ENCODE data around the gene PTPRO. TPM values are rescaled to one million over a fixed set of nuclear protein-coding genes. Genes with fewer than 3 reads are reported as not detected.

The PTPRO gene
- total and polyA plus RNA-seq, 10 of the 15 experiments (the other 5 are each of a cell fraction or from before 2014, with no cell fraction given), result 1.2 to 5.3 (median 3.5) TPM

DNA sequence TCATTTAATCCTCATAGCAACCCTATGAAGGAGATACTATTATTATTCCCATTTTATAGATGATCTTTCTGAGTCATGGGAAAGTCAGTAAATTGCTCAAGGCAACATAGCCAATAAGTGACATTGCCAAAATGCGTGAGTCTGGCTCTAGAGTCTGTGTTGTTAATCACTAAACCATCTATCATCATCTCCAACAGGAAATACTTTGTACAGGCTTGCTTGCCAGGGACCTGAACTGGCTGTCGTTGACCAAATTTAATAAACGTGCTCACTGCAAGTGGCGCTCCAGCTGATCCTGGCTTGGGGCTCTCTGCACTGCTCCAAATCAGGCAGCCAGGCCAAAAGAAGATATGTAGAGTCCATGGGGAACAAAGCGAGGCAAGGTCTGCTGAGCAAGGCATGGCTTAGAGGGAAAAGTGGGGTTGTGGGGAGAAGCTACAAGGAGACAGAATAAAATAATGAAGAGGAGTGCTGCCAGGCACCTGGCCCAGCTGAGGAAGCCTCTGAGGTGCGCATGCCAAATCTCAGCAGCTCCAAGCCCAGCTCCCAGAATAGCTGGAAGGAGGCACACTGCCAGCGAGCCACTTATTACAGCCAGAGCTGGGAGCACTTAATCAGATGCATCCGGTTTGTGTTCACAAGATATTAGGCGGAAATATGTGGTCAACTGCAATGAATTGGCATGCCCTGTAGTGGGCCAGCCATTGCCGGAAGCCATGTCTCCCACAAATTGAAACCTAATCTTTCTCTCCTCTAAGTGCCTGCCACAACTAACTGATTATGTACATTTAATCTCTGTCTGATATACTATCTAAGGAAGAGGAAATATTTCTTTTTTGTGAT lies 43.3 kb upstream of the PTPRO start:
- no peaks in the 10 kb centered on the region for H3K4me1 ChIP-seq (ENCODE audit: control insufficient read depth, insufficient read depth, low read length)
- WGBS (ENCODE audit: insufficient coverage, insufficient replicate concordance, low lambda C conversion rate, missing lambda C conversion rate), result 28% methylated on average over 10 of the region's 10 CpGs
- H3K4me2 ChIP-seq (ENCODE audit: control insufficient read depth, insufficient read depth), result no peak overlapping the region
- H3K79me2 ChIP-seq (ENCODE audit: control insufficient read depth, insufficient read depth, low read length), result no peaks in the 10 kb centered on the region
- CTCF ChIA-PET, result interaction anchor here (0.7 to 9.6 kb wide), 8 partner anchors 8 to 306 kb away, joined by 3 to 81 read pairs (median 15); no protein-coding TSS in a partner anchor
- RAD21 ChIA-PET (ENCODE audit: unreplicated experiment), result interaction anchor here (1.3 to 5.7 kb wide), 2 partner anchors 244 to 305 kb away, joined by 5 to 31 read pairs; no protein-coding TSS in a partner anchor
- in situ Hi-C loops (cut with MboI) (loop anchor here (10.0 kb wide), 1 partner anchor 576 kb away; no protein-coding TSS in a partner anchor), intact Hi-C loops (cut with micrococcal nuclease; ENCODE audit: unreplicated experiment) (loop anchor here (5.0 kb wide), 1 partner anchor 578 kb away; no protein-coding TSS in a partner anchor)
- no peak for FAIRE-seq
- POLR2A ChIA-PET, result no interaction called here
- no peaks in the 10 kb centered on the region for H3K36me3 ChIP-seq (ENCODE audit: control insufficient read depth in 2 of 2, insufficient read depth in 2 of 2, low read length in 1 of 2)
- H3K27me3 ChIP-seq (replicated peaks in 1 of 2; ENCODE audit: control insufficient read depth in 2 of 2, insufficient read depth in 2 of 2, low read length in 1 of 2), result no peaks in the 10 kb centered on the region
- no peaks in the 10 kb centered on the region for H4K20me1 ChIP-seq (ENCODE audit: control insufficient read depth, insufficient read depth)
- H2AFZ ChIP-seq (ENCODE audit: control insufficient read depth, low read depth, low read length), result no peak overlapping the region
- H3K4me3 ChIP-seq, result no peak overlapping the region
- TF ChIP-seq POLR2AphosphoS2 (IDR thresholded peaks at IDR 0.05; ENCODE audit: low read depth, low read length), result no peak
- no peak overlapping the region for H3K9ac ChIP-seq (ENCODE audit: control insufficient read depth, insufficient read depth, low read length)
- no peak for DNase-seq (ENCODE audit: low read depth, low spot score)
- BruUV-seq (replicated peaks), result no TSS peak
- SMC1A ChIA-PET (ENCODE audit: uncharacterized antibody, unreplicated experiment), result interaction anchor here (0.7 to 5.5 kb wide), 4 partner anchors 54 to 580 kb away, joined by 3 to 37 read pairs (median 16); no protein-coding TSS in a partner anchor
- H3K27ac ChIP-seq (ENCODE audit: control insufficient read depth, insufficient read depth), result no peak overlapping the region
- ATAC-seq, result peak; percentile 83
- H3K9me3 ChIP-seq (replicated peaks; ENCODE audit: control insufficient read depth, insufficient read depth, low read length), result no peaks in the 10 kb centered on the region

DNA sequence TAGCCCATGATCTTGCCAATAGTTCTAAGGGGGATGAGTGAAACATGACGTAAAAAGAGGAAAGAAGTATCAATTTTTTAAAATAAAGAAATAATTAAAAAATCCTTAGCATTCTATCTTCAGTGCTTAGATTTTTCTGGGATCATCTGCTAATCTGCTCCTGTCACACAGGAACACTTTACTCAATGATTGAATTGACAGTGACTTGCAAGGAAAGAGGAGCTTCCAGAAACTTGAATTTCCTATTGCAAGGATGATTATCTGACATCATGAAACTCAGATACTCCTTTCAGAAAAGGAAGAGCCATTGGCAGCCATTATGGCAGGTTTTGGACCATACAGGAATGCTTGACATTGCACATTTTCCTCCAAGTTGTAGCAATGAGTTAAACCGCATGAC lies 41.4 kb upstream of the PTPRO start:
- no peaks in the 10 kb centered on the region for H3K27me3 ChIP-seq (replicated peaks in 1 of 2; ENCODE audit: control insufficient read depth in 2 of 2, insufficient read depth in 2 of 2, low read length in 1 of 2)
- in situ Hi-C loops (cut with MboI) (no loop called here), intact Hi-C loops (cut with micrococcal nuclease; ENCODE audit: unreplicated experiment) (no loop called here)
- SMC1A ChIA-PET (ENCODE audit: uncharacterized antibody, unreplicated experiment), result interaction anchor here (1.0 to 1.6 kb wide), 4 partner anchors 9 to 574 kb away, joined by 3 to 4 read pairs (median 3); no protein-coding TSS in a partner anchor
- H2AFZ ChIP-seq (ENCODE audit: control insufficient read depth, low read depth, low read length), result no peak overlapping the region
- POLR2A ChIA-PET, result no interaction called here
- no peaks in the 10 kb centered on the region for H4K20me1 ChIP-seq (ENCODE audit: control insufficient read depth, insufficient read depth)
- no peak overlapping the region for H3K9ac ChIP-seq (ENCODE audit: control insufficient read depth, insufficient read depth, low read length)
- ATAC-seq (no peak), FAIRE-seq (no peak), DNase-seq (ENCODE audit: low read depth, low spot score) (no peak)
- H3K27ac ChIP-seq (ENCODE audit: control insufficient read depth, insufficient read depth), result no peak overlapping the region
- no peak overlapping the region for H3K4me2 ChIP-seq (ENCODE audit: control insufficient read depth, insufficient read depth)
- H3K79me2 ChIP-seq (ENCODE audit: control insufficient read depth, insufficient read depth, low read length), result no peaks in the 10 kb centered on the region
- CTCF ChIA-PET, result interaction anchor here (1.3 to 9.6 kb wide), 6 partner anchors 9 to 305 kb away, joined by 3 to 81 read pairs (median 34); no protein-coding TSS in a partner anchor
- BruUV-seq (replicated peaks), result no TSS peak
- no peaks in the 10 kb centered on the region for H3K9me3 ChIP-seq (replicated peaks; ENCODE audit: control insufficient read depth, insufficient read depth, low read length)
- H3K4me1 ChIP-seq (ENCODE audit: control insufficient read depth, insufficient read depth, low read length), result no peaks in the 10 kb centered on the region
- H3K4me3 ChIP-seq, result no peak overlapping the region
- RAD21 ChIA-PET (ENCODE audit: unreplicated experiment), result no interaction called here
- 50% methylated on average over 2 of the region's 2 CpGs for WGBS (ENCODE audit: insufficient coverage, insufficient replicate concordance, low lambda C conversion rate, missing lambda C conversion rate)
- no peaks in the 10 kb centered on the region for H3K36me3 ChIP-seq (ENCODE audit: control insufficient read depth in 2 of 2, insufficient read depth in 2 of 2, low read length in 1 of 2)
- TF ChIP-seq KLF5 (IDR thresholded peaks at IDR 0.05; ENCODE audit: partially characterized antibody) (no peak), NR2F1 (conservative IDR thresholded peaks at IDR 0.05) (no peak), TCF7 (IDR thresholded peaks at IDR 0.05; ENCODE audit: borderline replicate concordance) (no peak), ESRRA (IDR thresholded peaks at IDR 0.05; ENCODE audit: low read length) (no peak), SREBF2 (IDR thresholded peaks at IDR 0.05; ENCODE audit: low read length) (no peak), ZNF622 (IDR thresholded peaks at IDR 0.05) (no peak), NRF1 (conservative IDR thresholded peaks at IDR 0.05; ENCODE audit: low read depth, low read length) (no peak), RAD21 (IDR thresholded peaks at IDR 0.05; ENCODE audit: insufficient read depth, low read depth, low read length) (no peak), CBX3 (IDR thresholded peaks at IDR 0.05; ENCODE audit: borderline replicate concordance, low read depth) (no peak)
- TF ChIP-seq, protein P1, sequence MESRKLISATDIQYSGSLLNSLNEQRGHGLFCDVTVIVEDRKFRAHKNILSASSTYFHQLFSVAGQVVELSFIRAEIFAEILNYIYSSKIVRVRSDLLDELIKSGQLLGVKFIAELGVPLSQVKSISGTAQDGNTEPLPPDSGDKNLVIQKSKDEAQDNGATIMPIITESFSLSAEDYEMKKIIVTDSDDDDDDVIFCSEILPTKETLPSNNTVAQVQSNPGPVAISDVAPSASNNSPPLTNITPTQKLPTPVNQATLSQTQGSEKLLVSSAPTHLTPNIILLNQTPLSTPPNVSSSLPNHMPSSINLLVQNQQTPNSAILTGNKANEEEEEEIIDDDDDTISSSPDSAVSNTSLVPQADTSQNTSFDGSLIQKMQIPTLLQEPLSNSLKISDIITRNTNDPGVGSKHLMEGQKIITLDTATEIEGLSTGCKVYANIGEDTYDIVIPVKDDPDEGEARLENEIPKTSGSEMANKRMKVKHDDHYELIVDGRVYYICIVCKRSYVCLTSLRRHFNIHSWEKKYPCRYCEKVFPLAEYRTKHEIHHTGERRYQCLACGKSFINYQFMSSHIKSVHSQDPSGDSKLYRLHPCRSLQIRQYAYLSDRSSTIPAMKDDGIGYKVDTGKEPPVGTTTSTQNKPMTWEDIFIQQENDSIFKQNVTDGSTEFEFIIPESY (IDR thresholded peaks at IDR 0.05), result no peak
- TF ChIP-seq, protein P2, sequence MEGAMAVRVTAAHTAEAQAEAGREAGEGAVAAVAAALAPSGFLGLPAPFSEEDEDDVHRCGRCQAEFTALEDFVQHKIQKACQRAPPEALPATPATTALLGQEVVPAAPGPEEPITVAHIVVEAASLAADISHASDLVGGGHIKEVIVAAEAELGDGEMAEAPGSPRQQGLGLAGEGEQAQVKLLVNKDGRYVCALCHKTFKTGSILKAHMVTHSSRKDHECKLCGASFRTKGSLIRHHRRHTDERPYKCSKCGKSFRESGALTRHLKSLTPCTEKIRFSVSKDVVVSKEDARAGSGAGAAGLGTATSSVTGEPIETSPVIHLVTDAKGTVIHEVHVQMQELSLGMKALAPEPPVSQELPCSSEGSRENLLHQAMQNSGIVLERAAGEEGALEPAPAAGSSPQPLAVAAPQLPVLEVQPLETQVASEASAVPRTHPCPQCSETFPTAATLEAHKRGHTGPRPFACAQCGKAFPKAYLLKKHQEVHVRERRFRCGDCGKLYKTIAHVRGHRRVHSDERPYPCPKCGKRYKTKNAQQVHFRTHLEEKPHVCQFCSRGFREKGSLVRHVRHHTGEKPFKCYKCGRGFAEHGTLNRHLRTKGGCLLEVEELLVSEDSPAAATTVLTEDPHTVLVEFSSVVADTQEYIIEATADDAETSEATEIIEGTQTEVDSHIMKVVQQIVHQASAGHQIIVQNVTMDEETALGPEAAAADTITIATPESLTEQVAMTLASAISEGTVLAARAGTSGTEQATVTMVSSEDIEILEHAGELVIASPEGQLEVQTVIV (IDR thresholded peaks at IDR 0.05; ENCODE audit: borderline replicate concordance, partially characterized antibody), result no peak

Data from GM12878 (cell line).